Activated CD8-positive, alpha-beta memory T cell treated with anti-CD3 and anti-CD28 coated beads, Interleukin-2, amount 10 ng/mL, durations not matched to agents 7 days and 5 days (primary cell): ENCODE measurements around the gene PRRT4. TPM values are rescaled to one million over a fixed set of nuclear protein-coding genes. Genes with fewer than 3 reads are reported as not detected.

Experiments used
- ATAC-seq: fragments of 150-1000 bp; cut with Tn5 transposase; one replicate; pipeline ENCODE4 v1.10.0; 2021; ENCODE audit warnings: moderate library complexity
- CTCF ChIA-PET: fragments of 350-600 bp; sonication (Branson Sonifier 250); formaldehyde crosslinking; loops from one replicate; lab custom pipeline; 2021; ENCODE audit warnings: antibody characterized with exemption; lab: Charles Lee
- DNase-seq: peaks from one replicate; pipeline ENCODE4 v3.0.0-alpha.2; 2020
- H3K27ac Mint-ChIP-seq: one replicate; pipeline ENCODE4 v1.8.0; 2021; ENCODE audit warnings: mild to moderate bottlenecking, mixed read lengths
- H3K27me3 Mint-ChIP-seq: one replicate; pipeline ENCODE4 v1.8.0; 2021; ENCODE audit warnings: mixed read lengths
- H3K36me3 Mint-ChIP-seq: one replicate; pipeline ENCODE4 v1.8.0; 2021; ENCODE audit warnings: mild to moderate bottlenecking, mixed read lengths
- H3K4me1 Mint-ChIP-seq: one replicate; pipeline ENCODE4 v1.8.0; 2021; ENCODE audit warnings: mixed read lengths
- H3K4me3 Mint-ChIP-seq: one replicate; pipeline ENCODE4 v1.8.0; 2021; ENCODE audit warnings: mild to moderate bottlenecking, moderate library complexity, mixed read lengths
- H3K9me3 Mint-ChIP-seq: one replicate; pipeline ENCODE4 v1.8.0; 2022; ENCODE audit warnings: low read depth, mixed read lengths
- total RNA-seq, 2 experiments: library from RNA; stranded (reverse); gene quantifications; one replicate each; pipeline ENCODE4 v1.2.3, GENCODE V29; 2021

The PRRT4 gene
- total RNA-seq, 2 experiments from 2014 or later, result 0.18 TPM; not detected in 1

GRCh38 chr7:128391805-128392204 lies 30.3 kb upstream of the PRRT4 start:
- DNase-seq (no peak), ATAC-seq (no peak)
- no peaks in the 10 kb centered on the region for H3K27me3 Mint-ChIP-seq
- no peaks in the 10 kb centered on the region for H3K9me3 Mint-ChIP-seq
- no peaks in the 10 kb centered on the region for H3K4me1 Mint-ChIP-seq
- peaks cover 2% of the 10 kb centered on the region for H3K36me3 Mint-ChIP-seq
- CTCF ChIA-PET, result interaction anchor here (1.1 to 7.6 kb wide), 4 partner anchors 9 to 44 kb away, joined by 3 to 191 read pairs (median 28); partner anchors contain the start of gene RBM28
- no peak overlapping the region for H3K27ac Mint-ChIP-seq
- H3K4me3 Mint-ChIP-seq, result no peak overlapping the region

GRCh38 chr7:128390871-128391565 lies 29.5 kb upstream of the PRRT4 start:
- Mint-ChIP-seq H3K4me3 (no peak overlapping the region), H3K27me3 (no peaks in the 10 kb centered on the region), H3K27ac (no peak overlapping the region), H3K9me3 (no peaks in the 10 kb centered on the region), H3K36me3 (peaks cover 1% of the 10 kb centered on the region), H3K4me1 (no peaks in the 10 kb centered on the region)
- no peak for ATAC-seq
- no peak for DNase-seq
- CTCF ChIA-PET, result interaction anchor here (0.5 to 7.6 kb wide), 5 partner anchors 9 to 44 kb away, joined by 3 to 191 read pairs (median 6); partner anchors contain the start of gene RBM28

- CTCF ChIA-PET, result interaction anchor here (0.7 to 7.6 kb wide), 8 partner anchors 11 to 254 kb away, joined by 3 to 191 read pairs (median 3); partner anchors contain the start of gene RBM28
- no peaks in the 10 kb centered on the region for H3K4me1 Mint-ChIP-seq
- no peak for DNase-seq
- peaks cover 1% of the 10 kb centered on the region for H3K36me3 Mint-ChIP-seq
- no peaks in the 10 kb centered on the region for H3K27me3 Mint-ChIP-seq
- no peak overlapping the region for H3K4me3 Mint-ChIP-seq
- H3K9me3 Mint-ChIP-seq, result no peaks in the 10 kb centered on the region
- no peak for ATAC-seq
- no peak overlapping the region for H3K27ac Mint-ChIP-seq
Measured at GRCh38 chr7:128389618-128390329, 28.3 kb upstream of the PRRT4 start.

GRCh38 chr7:128389085-128389617 lies 27.7 kb upstream of the PRRT4 start:
- Mint-ChIP-seq H3K27ac (no peak overlapping the region), H3K9me3 (no peaks in the 10 kb centered on the region), H3K27me3 (no peaks in the 10 kb centered on the region), H3K36me3 (peaks cover under 1% of the 10 kb centered on the region), H3K4me1 (no peaks in the 10 kb centered on the region), H3K4me3 (no peak overlapping the region)
- ATAC-seq, result no peak
- CTCF ChIA-PET, result interaction anchor here (0.7 to 7.6 kb wide), 11 partner anchors 9 to 254 kb away, joined by 3 to 191 read pairs (median 3); partner anchors contain the start of genes IMPDH1 and RBM28
- no peak for DNase-seq

- Mint-ChIP-seq H3K27ac (no peak overlapping the region), H3K4me3 (no peak overlapping the region), H3K9me3 (no peaks in the 10 kb centered on the region), H3K4me1 (no peaks in the 10 kb centered on the region), H3K27me3 (no peaks in the 10 kb centered on the region), H3K36me3 (no peaks in the 10 kb centered on the region)
- no peak for ATAC-seq
- CTCF ChIA-PET, result interaction anchor here (0.5 to 7.6 kb wide), 29 partner anchors 10 to 473 kb away, joined by 3 to 191 read pairs (median 6); partner anchors contain the start of genes HILPDA, IMPDH1 and RBM28
- DNase-seq, result no peak
Measured at GRCh38 chr7:128388145-128388485, 26.6 kb upstream of the PRRT4 start.

GRCh38 chr7:128387216-128388144 lies 26.0 kb upstream of the PRRT4 start:
- no peak overlapping the region for H3K4me3 Mint-ChIP-seq
- no peaks in the 10 kb centered on the region for H3K27me3 Mint-ChIP-seq
- no peak overlapping the region for H3K27ac Mint-ChIP-seq
- H3K9me3 Mint-ChIP-seq, result no peaks in the 10 kb centered on the region
- H3K4me1 Mint-ChIP-seq, result no peaks in the 10 kb centered on the region
- H3K36me3 Mint-ChIP-seq, result no peaks in the 10 kb centered on the region
- DNase-seq (peak; percentile 77), ATAC-seq (peak; percentile 94)
- CTCF ChIA-PET, result interaction anchor here (0.5 to 7.6 kb wide), 34 partner anchors 10 to 474 kb away, joined by 3 to 191 read pairs (median 4); partner anchors contain the start of genes HILPDA, IMPDH1 and RBM28

- H3K4me1 Mint-ChIP-seq, result no peaks in the 10 kb centered on the region
- H3K27ac Mint-ChIP-seq, result no peak overlapping the region
Measured at GRCh38 chr7:128385988-128386925, 24.8 kb upstream of the PRRT4 start.

GRCh38 chr7:128384726-128385125 lies 23.2 kb upstream of the PRRT4 start:
- H3K4me3 Mint-ChIP-seq, result no peak overlapping the region
- no peaks in the 10 kb centered on the region for H3K4me1 Mint-ChIP-seq
- H3K36me3 Mint-ChIP-seq, result no peaks in the 10 kb centered on the region
- H3K9me3 Mint-ChIP-seq, result no peaks in the 10 kb centered on the region
- H3K27me3 Mint-ChIP-seq, result no peaks in the 10 kb centered on the region
- DNase-seq (no peak), ATAC-seq (no peak)
- CTCF ChIA-PET, result interaction anchor here (7.6 kb wide), 1 partner anchor 37 kb away, joined by 191 read pairs; the partner anchor contains the start of gene RBM28
- H3K27ac Mint-ChIP-seq, result no peak overlapping the region

More at GRCh38 chr7:128385988-128386925, 24.8 kb upstream of the PRRT4 start:
- Mint-ChIP-seq H3K4me3 (no peak overlapping the region), H3K9me3 (no peaks in the 10 kb centered on the region), H3K36me3 (no peaks in the 10 kb centered on the region), H3K27me3 (no peaks in the 10 kb centered on the region)
- CTCF ChIA-PET, result interaction anchor here (0.8 to 7.6 kb wide), 22 partner anchors 11 to 288 kb away, joined by 3 to 191 read pairs (median 6); partner anchors contain the start of genes IMPDH1 and RBM28
- no peak for DNase-seq
- no peak for ATAC-seq

GRCh38 chr7:128383776-128384175 lies 22.3 kb upstream of the PRRT4 start:
- ATAC-seq, result no peak
- no peak overlapping the region for H3K27ac Mint-ChIP-seq

GRCh38 chr7:128381161-128381821 lies 19.8 kb upstream of the PRRT4 start:
- no peaks in the 10 kb centered on the region for H3K9me3 Mint-ChIP-seq
- H3K27me3 Mint-ChIP-seq, result peaks cover 4% of the 10 kb centered on the region
- CTCF ChIA-PET, result interaction anchor here (0.7 to 4.3 kb wide), 11 partner anchors 9 to 80 kb away, joined by 3 to 26 read pairs (median 6); no protein-coding TSS in a partner anchor
- no peaks in the 10 kb centered on the region for H3K4me1 Mint-ChIP-seq
- H3K4me3 Mint-ChIP-seq, result no peak overlapping the region
- DNase-seq, result no peak
- no peaks in the 10 kb centered on the region for H3K36me3 Mint-ChIP-seq
- H3K27ac Mint-ChIP-seq, result no peak overlapping the region
- no peak for ATAC-seq

More at GRCh38 chr7:128383776-128384175, 22.3 kb upstream of the PRRT4 start:
- no peaks in the 10 kb centered on the region for H3K4me1 Mint-ChIP-seq
- H3K27me3 Mint-ChIP-seq, result no peaks in the 10 kb centered on the region
- DNase-seq, result no peak
- H3K9me3 Mint-ChIP-seq, result no peaks in the 10 kb centered on the region
- no peak overlapping the region for H3K4me3 Mint-ChIP-seq
- no peaks in the 10 kb centered on the region for H3K36me3 Mint-ChIP-seq
- CTCF ChIA-PET, result interaction anchor here (0.8 to 4.3 kb wide), 5 partner anchors 14 to 77 kb away, joined by 3 to 26 read pairs (median 4); no protein-coding TSS in a partner anchor

- ATAC-seq, result no peak
- CTCF ChIA-PET, result interaction anchor here (1.2 to 4.3 kb wide), 7 partner anchors 11 to 80 kb away, joined by 3 to 26 read pairs (median 8); no protein-coding TSS in a partner anchor
- H3K27ac Mint-ChIP-seq, result no peak overlapping the region
- H3K27me3 Mint-ChIP-seq, result peaks cover 4% of the 10 kb centered on the region
- no peaks in the 10 kb centered on the region for H3K4me1 Mint-ChIP-seq
- no peak overlapping the region for H3K4me3 Mint-ChIP-seq
- DNase-seq, result no peak
- no peaks in the 10 kb centered on the region for H3K36me3 Mint-ChIP-seq
- no peaks in the 10 kb centered on the region for H3K9me3 Mint-ChIP-seq
Measured at GRCh38 chr7:128380483-128381106, 19.1 kb upstream of the PRRT4 start.
